HG03175 (cell line): ENCODE measurements around the gene NUPR2.
A peak's percentile ranks its signal among the peaks of the same experiment; 100 is the strongest.
"Not testable (repeated sequence)": the region's sequence is repeated elsewhere in the genome, so short reads cannot be mapped to it uniquely, and the experiment has no call there.

ENCODE experiments used
- ATAC-seq: cut with Tn5 transposase; IDR thresholded peaks from one replicate; pipeline ENCODE4 v1.9.1; 2021; ENCODE audit warnings: mild to moderate bottlenecking, moderate library complexity; ENCODE audit not compliant: unreplicated experiment

NUPR2 gene

GRCh38 chr7:56115852-56116538 lies at the start of gene NUPR2:
Gene NUPR2, minus strand, starts transcription at chr7:56116417. Its CDS starts 103 bp downstream, at chr7:56116314.
- no peak for ATAC-seq

GRCh38 chr7:56157238-56157790 lies 41.1 kb upstream of the NUPR2 start:
- ATAC-seq: no peak

- ATAC-seq: not testable (repeated sequence)
Observed at GRCh38 chr7:56131062-56131461, 14.8 kb upstream of the NUPR2 start.

- ATAC-seq: no peak
Observed at GRCh38 chr7:56127241-56127975, 11.2 kb upstream of the NUPR2 start.

GRCh38 chr7:56125831-56126230 lies 9.6 kb upstream of the NUPR2 start:
- no peak for ATAC-seq

DNA sequence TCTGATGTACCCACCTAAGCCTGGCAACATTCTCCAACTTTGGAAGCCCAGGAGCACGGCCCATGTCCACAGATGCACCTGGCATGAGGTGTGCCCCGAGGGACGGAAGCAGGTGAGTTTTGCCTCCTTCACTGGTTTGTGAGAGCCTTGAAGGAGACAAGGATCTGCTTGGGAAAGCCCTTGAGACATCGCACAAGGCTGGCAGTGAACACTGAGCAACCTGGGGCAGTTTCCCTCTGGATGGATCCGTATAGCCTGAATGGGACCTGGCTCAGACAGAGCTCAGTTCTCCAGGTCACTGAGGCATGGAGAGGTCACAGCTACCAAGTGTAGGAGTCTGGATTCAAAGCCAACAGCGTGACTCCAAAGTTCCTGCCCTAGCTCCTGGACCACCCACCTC lies 8.8 kb upstream of the NUPR2 start:
- ATAC-seq: no peak

DNA sequence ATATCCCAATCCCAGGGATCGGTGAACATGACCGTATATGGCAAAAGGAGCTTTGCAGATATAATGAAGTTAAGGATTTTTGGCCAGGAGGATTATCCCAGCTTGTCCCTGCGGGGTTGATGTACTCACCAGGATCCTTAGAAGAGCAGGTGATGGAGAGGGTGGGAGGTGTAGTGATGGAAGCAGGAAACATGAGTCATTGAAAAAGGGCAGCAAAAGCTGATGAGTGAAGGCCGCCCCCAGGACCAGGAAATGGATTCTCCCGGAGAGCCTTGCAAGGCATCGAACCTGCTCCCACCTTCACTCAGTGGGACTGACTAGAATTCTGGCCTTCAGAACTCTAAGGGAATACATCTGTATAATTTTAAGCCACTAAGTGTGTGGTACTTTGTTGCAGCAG lies 5.2 kb upstream of the NUPR2 start:
- no peak for ATAC-seq

GRCh38 chr7:56112244-56112643 lies 4.0 kb downstream of the NUPR2 start:
- ATAC-seq: not testable (repeated sequence)

DNA sequence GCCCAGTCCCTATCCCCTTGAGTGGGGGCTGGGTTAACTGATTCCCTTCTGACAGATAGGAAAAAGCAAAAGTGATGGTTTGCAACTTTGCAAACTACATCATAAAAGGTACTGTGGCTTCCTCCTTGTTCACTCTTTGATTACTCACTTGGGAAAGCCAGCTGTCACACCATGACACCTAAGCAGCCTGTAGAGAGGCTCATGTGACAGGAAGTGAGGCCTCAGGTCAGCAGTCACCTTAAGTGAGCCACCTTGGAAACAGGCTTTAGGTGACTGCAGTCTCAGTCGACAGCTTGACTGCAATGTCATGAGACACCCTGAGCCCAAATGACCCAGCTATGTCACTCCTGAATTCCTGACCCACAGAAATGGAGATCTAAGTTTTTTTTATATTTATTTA lies 5.6 kb downstream of the NUPR2 start:
- ATAC-seq: no peak

GRCh38 chr7:56107954-56108258 lies 8.3 kb downstream of the NUPR2 start:
- ATAC-seq: no peak

- ATAC-seq: peak; percentile 99
Observed at GRCh38 chr7:56106108-56107073, 9.8 kb downstream of the NUPR2 start, which contains the start of gene CHCHD2. Gene CHCHD2, minus strand, starts transcription at chr7:56106476. Its CDS starts 63 bp downstream, at chr7:56106413.

GRCh38 chr7:56105508-56105907 lies 10.7 kb downstream of the NUPR2 start:
- ATAC-seq: peak; percentile 14

DNA sequence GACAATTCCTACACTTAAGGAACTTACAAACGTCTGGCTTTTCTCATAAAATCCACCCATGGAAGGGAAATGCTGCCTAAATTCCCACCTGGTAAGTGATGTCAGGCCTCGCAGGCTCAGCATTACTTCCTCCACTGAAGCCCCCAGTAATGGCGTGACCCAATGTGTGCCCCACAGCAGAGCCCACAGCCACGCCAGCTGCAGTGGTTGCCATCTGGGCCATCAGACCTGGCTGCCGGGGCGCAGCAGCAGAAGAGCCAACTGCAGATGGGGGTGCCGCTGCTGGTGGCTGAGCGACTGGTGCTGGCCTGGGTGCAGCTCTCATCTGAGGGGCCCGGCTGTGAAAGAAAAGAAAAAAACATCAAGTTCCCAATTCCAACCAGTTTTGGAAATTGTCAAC lies 12.1 kb downstream of the NUPR2 start:
- not testable (repeated sequence) for ATAC-seq

DNA sequence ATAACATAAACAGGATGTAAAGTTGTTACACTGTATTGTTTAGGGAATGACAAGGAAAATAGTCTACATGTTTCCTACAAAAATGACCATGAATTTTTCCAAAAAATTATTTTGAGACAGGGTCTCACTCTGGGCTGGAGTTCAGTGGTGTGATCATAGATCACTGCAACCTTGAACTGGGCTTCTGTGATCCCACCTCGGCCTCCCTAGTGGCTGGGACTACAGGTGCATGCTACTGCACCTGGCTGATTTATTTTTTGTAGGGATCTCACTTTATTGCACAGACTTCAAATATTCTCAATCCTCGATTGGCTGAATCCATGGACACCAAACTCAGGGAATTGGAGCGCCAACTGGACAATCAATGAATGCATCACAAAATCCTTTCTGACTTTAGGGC lies 16.6 kb downstream of the NUPR2 start:
- ATAC-seq: no peak

DNA sequence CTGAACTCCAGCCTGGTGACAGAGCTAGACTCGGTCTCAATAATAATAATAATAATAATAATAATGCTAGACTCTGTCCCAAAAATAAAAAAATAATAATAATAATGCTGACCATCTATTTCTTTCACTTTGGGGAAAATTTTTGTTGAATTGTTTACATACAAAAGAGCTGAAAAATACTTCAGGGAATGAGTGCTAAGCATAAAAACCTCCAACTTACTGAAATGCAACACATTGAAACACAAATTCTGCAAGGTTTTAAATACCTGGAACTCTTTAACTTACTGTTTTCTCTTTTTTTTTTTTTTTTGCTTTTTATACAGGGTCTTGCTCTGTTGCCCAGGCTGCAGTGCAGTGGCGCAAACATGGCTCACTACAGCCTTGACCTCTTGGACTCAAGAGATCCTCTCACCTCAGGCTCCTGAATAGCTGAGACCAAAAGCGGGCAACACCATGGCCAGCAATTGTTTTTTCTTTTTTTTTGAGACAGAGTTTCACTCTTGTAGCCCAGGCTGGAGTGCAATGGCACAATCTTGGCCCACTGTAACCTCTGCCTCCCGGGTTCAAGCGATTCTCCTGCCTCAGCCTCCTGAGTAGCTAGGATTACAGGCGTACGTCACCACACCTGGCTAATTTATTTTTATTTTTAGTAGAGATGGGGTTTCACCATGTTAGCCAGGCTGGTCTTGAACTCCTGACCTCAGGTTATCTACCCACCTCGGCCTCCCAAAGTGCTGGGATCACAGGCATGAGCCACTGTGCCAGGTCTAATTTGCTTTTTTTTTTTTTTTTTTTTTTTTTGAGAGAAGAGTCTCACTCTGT lies 17.8 kb downstream of the NUPR2 start:
- ATAC-seq: not testable (repeated sequence)

GRCh38 chr7:56097700-56098099 lies 18.5 kb downstream of the NUPR2 start:
- ATAC-seq: no peak

DNA sequence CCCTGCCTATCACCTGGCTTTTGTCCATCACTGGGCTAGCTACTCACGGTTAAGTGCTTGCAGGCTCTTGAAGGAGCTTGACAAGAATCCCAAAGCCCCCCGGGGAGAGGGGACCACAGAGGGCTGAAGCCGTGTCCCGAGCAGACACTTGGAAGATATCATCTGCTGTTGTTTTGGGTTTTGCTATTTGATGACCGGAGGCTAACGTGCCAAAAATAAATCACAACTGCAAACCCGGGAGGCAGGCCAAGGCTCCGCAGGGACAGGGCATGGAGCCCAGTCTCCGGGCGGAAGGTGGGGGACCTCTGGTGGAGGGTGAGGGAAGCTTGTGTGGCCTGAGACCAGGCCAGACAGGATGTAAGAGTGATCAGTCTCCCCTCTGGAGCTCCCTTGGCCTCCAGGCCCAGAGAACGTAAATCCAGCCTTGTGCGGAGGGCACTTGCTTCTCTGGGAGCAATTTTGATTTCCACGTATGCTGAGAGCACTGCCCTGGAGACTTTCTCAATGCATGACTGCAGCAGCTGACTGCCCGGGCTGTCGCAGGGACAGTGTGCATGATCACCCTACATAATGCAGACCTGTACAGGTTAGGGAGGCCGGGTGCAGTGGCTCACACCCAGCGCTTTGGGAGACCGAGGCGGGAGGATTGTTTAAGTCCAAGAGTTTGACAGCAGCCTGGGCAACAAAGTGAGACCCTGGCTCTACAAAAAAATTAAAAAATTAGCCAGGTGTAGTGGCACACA lies 23.3 kb downstream of the NUPR2 start, which contains the start of gene PHKG1:
TSS of gene PHKG1 (minus strand) at position 164 of the 743 bp plus-strand sequence. CDS start 4,011 bp downstream, outside the sequence.
- ATAC-seq: no peak

GRCh38 chr7:56092388-56092787 lies 23.8 kb downstream of the NUPR2 start:
- not testable (repeated sequence) for ATAC-seq

- ATAC-seq: no peak
Observed at GRCh38 chr7:56091591-56091990, 24.6 kb downstream of the NUPR2 start.
